Midbrain (tissue), 1 donor: ENCODE measurements around the gene UNC80.

Source experiments
- DNase-seq: peaks from one replicate; lab custom pipeline; 2025; lab: John Stamatoyannopoulos, UW

Gene UNC80

GRCh38 chr2:209917154-209917771 lies 145.6 kb downstream of the UNC80 start:
- no peak for DNase-seq

GRCh38 chr2:209918251-209918650 lies 146.6 kb downstream of the UNC80 start:
- DNase-seq, result no peak

GRCh38 chr2:209922116-209922515 lies 150.5 kb downstream of the UNC80 start:
- DNase-seq, result no peak

GRCh38 chr2:209929369-209929768 lies 157.7 kb downstream of the UNC80 start:
- no peak for DNase-seq

- peak; percentile 90 for DNase-seq
Observed at GRCh38 chr2:209933499-209934483, 162.2 kb downstream of the UNC80 start.

GRCh38 chr2:209936106-209936666 lies 164.6 kb downstream of the UNC80 start:
- no peak for DNase-seq

- no peak for DNase-seq
Observed at GRCh38 chr2:209937893-209938292, 166.3 kb downstream of the UNC80 start.

GRCh38 chr2:209938906-209939305 lies 167.3 kb downstream of the UNC80 start:
- DNase-seq, result no peak

GRCh38 chr2:209940936-209941335 lies 169.3 kb downstream of the UNC80 start:
- no peak for DNase-seq

GRCh38 chr2:209942426-209942825 lies 170.8 kb downstream of the UNC80 start:
- no peak for DNase-seq

GRCh38 chr2:209942936-209943605 lies 171.4 kb downstream of the UNC80 start:
- no peak for DNase-seq

- no peak for DNase-seq
Observed at GRCh38 chr2:209943776-209944175, 172.1 kb downstream of the UNC80 start.

- DNase-seq, result no peak
Observed at GRCh38 chr2:209946539-209946938, 174.9 kb downstream of the UNC80 start.

GRCh38 chr2:209956271-209956670 lies 184.6 kb downstream of the UNC80 start:
- no peak for DNase-seq

- no peak for DNase-seq
Observed at GRCh38 chr2:209958016-209958415, 186.4 kb downstream of the UNC80 start.

GRCh38 chr2:209960045-209960444 lies 188.4 kb downstream of the UNC80 start:
- DNase-seq, result no peak

- peak; percentile 49 for DNase-seq
Observed at GRCh38 chr2:209960676-209961630, 189.3 kb downstream of the UNC80 start.

GRCh38 chr2:209965723-209966122 lies 194.1 kb downstream of the UNC80 start:
- no peak for DNase-seq

GRCh38 chr2:209969692-209970091 lies 198.1 kb downstream of the UNC80 start:
- no peak for DNase-seq

GRCh38 chr2:209970271-209970670 lies 198.6 kb downstream of the UNC80 start:
- DNase-seq, result no peak

GRCh38 chr2:209970711-209971110 lies 199.1 kb downstream of the UNC80 start:
- DNase-seq, result no peak
